Left ventricle myocardium inferior (tissue), 1 donor: ENCODE results near the gene TAS1R2. TPM values are rescaled to one million over a fixed set of nuclear protein-coding genes. Genes with fewer than 3 reads are reported as not detected.

Experiments
- DNase-seq: peaks from one replicate; pipeline ENCODE4 v3.0.0-alpha.2; 2020
- H3K27ac ChIP-seq: fragments of 200-600 bp; replicated peaks from 2 replicates; pipeline ENCODE4 v1.8.0; 2021
- H3K27me3 ChIP-seq: fragments of 200-600 bp; 2 replicates; pipeline ENCODE4 v1.8.0; 2021; ENCODE audit warnings: low read depth
- H3K36me3 ChIP-seq: fragments of 200-600 bp; 2 replicates; pipeline ENCODE4 v1.8.0; 2021
- H3K4me1 ChIP-seq: fragments of 200-600 bp; 2 replicates; pipeline ENCODE4 v1.8.0; 2021
- H3K4me3 ChIP-seq: fragments of 200-600 bp; 2 replicates; pipeline ENCODE4 v1.8.0; 2021; ENCODE audit warnings: mild to moderate bottlenecking, moderate library complexity
- H3K9me3 ChIP-seq: fragments of 200-600 bp; replicated peaks from 2 replicates; pipeline ENCODE4 v1.8.0; 2021
- CTCF ChIP-seq: fragments of 200-600 bp; IDR thresholded peaks from 2 replicates; pipeline ENCODE4 v1.8.0; 2021; ENCODE audit warnings: antibody characterized with exemption, mild to moderate bottlenecking, borderline replicate concordance
- intact Hi-C: fragments of 100-400 bp; cut with micrococcal nuclease; formaldehyde crosslinking; loops from one replicate; pipeline ENCODE4 v1.11.0; 2022
- total RNA-seq: library from RNA; stranded (reverse); fragmentation: NEBNext Ultra II Directional; extraction: Animal tissue kit (Norgen Biotek cat#: 25700); gene quantifications from one replicate; pipeline ENCODE4 v1.2.1, GENCODE V29; 2021
- donor health status: DM: no; HTN: yes; CAD: no; lungs with severe emphysema.

The TAS1R2 gene
- total RNA-seq, 1 donor from 2014 or later = not detected

GRCh38 chr1:18883636-18884418 lies 24.4 kb upstream of the TAS1R2 start:
- no peak overlapping the region for H3K27ac ChIP-seq
- no peak overlapping the region for H3K4me3 ChIP-seq
- TF ChIP-seq CTCF = peak; percentile 96
- H3K9me3 ChIP-seq = no peaks in the 10 kb centered on the region
- DNase-seq = peak; percentile 78
- no peaks in the 10 kb centered on the region for H3K4me1 ChIP-seq
- peaks cover 24% of the 10 kb centered on the region for H3K36me3 ChIP-seq
- H3K27me3 ChIP-seq = no peaks in the 10 kb centered on the region
- intact Hi-C loops = no loop called here

- TF ChIP-seq CTCF = no peak
- DNase-seq = no peak
- H3K27me3 ChIP-seq = no peaks in the 10 kb centered on the region
- H3K4me3 ChIP-seq = no peak overlapping the region
- H3K9me3 ChIP-seq = no peaks in the 10 kb centered on the region
- intact Hi-C loops = no loop called here
- peaks cover 19% of the 10 kb centered on the region for H3K36me3 ChIP-seq
- no peaks in the 10 kb centered on the region for H3K4me1 ChIP-seq
- H3K27ac ChIP-seq = no peak overlapping the region
These were observed 23.6 kb upstream of the TAS1R2 start for GRCh38 chr1:18883079-18883478.

- no peak overlapping the region for H3K27ac ChIP-seq
These were observed 23.0 kb upstream of the TAS1R2 start for GRCh38 chr1:18882486-18882885.

GRCh38 chr1:18881642-18882431 lies 22.4 kb upstream of the TAS1R2 start:
- Histone ChIP-seq H3K4me1 (no peaks in the 10 kb centered on the region), H3K4me3 (no peak overlapping the region), H3K27ac (no peak overlapping the region), H3K36me3 (peaks cover 19% of the 10 kb centered on the region), H3K27me3 (no peaks in the 10 kb centered on the region), H3K9me3 (no peaks in the 10 kb centered on the region)
- DNase-seq = no peak
- intact Hi-C loops = no loop called here
- TF ChIP-seq CTCF = no peak

More at GRCh38 chr1:18882486-18882885, 23.0 kb upstream of the TAS1R2 start:
- intact Hi-C loops = no loop called here
- H3K4me3 ChIP-seq = no peak overlapping the region
- H3K9me3 ChIP-seq = no peaks in the 10 kb centered on the region
- H3K27me3 ChIP-seq = no peaks in the 10 kb centered on the region
- DNase-seq = no peak
- H3K36me3 ChIP-seq = peaks cover 19% of the 10 kb centered on the region
- no peak for TF ChIP-seq CTCF
- H3K4me1 ChIP-seq = no peaks in the 10 kb centered on the region

- DNase-seq = no peak
- TF ChIP-seq CTCF = no peak
- H3K4me1 ChIP-seq = no peaks in the 10 kb centered on the region
- peaks cover 19% of the 10 kb centered on the region for H3K36me3 ChIP-seq
- H3K4me3 ChIP-seq = no peak overlapping the region
- intact Hi-C loops = no loop called here
- no peaks in the 10 kb centered on the region for H3K9me3 ChIP-seq
- no peaks in the 10 kb centered on the region for H3K27me3 ChIP-seq
- no peak overlapping the region for H3K27ac ChIP-seq
These were observed 21.7 kb upstream of the TAS1R2 start for GRCh38 chr1:18881164-18881563.
